Upper lobe of right lung (tissue), 1 donor: Measurements from ENCODE around the gene CSPG4. TPM values are rescaled to one million over a fixed set of nuclear protein-coding genes. Genes with fewer than 3 reads are reported as not detected.
"Not testable (repeated sequence)": the region's sequence is repeated elsewhere in the genome, so short reads cannot be mapped to it uniquely, and the experiment has no call there.

Experiments
- ATAC-seq: fragments of 200-7000 bp; cut with Tn5 transposase; one replicate; pipeline ENCODE4 v1.9.1; 2020; ENCODE audit warnings: mild to moderate bottlenecking, moderate library complexity
- DNase-seq: peaks from one replicate; pipeline ENCODE4 v3.0.0-alpha.2; 2020
- H3K27ac ChIP-seq: fragments of 200-600 bp; one replicate; pipeline ENCODE4 v1.8.0; 2022
- H3K27me3 ChIP-seq: fragments of 200-600 bp; one replicate; pipeline ENCODE4 v1.8.0; 2022; ENCODE audit warnings: mild to moderate bottlenecking
- H3K36me3 ChIP-seq: fragments of 200-600 bp; one replicate; pipeline ENCODE4 v1.8.0; 2022
- H3K4me1 ChIP-seq: fragments of 200-600 bp; one replicate; pipeline ENCODE4 v1.8.0; 2022
- H3K4me3 ChIP-seq: fragments of 200-600 bp; one replicate; pipeline ENCODE4 v1.8.0; 2022; ENCODE audit warnings: mild to moderate bottlenecking
- H3K9me3 ChIP-seq: fragments of 200-600 bp; one replicate; pipeline ENCODE4 v1.8.0; 2022
- CTCF ChIP-seq: fragments of 200-600 bp; IDR thresholded peaks from one replicate; pipeline ENCODE4 v1.8.0; 2022; ENCODE audit warnings: antibody characterized with exemption
- intact Hi-C: fragments of 100-400 bp; cut with DNase I; formaldehyde crosslinking; loops from one replicate; pipeline ENCODE4 v1.11.0; 2022
- total RNA-seq: library from RNA; stranded (reverse); fragmentation: NEBNext Ultra II Directional; extraction: Animal tissue kit (Norgen Biotek cat#: 25700); gene quantifications from one replicate; pipeline ENCODE4 v1.2.1, GENCODE V29; 2021
- donor health status: DM: no; HTN: yes; CAD: no; lungs with severe emphysema.

CSPG4 gene
- total RNA-seq, 1 donor from 2014 or later: 12.6 TPM

- DNase-seq (no peak), ATAC-seq (peak; percentile 45)
- Histone ChIP-seq H3K9me3 (no peaks in the 10 kb centered on the region), H3K36me3 (no peaks in the 10 kb centered on the region), H3K27me3 (no peaks in the 10 kb centered on the region), H3K4me3 (no peak overlapping the region), H3K27ac (no peak overlapping the region), H3K4me1 (peaks cover 20% of the 10 kb centered on the region)
- TF ChIP-seq CTCF: peak; percentile 32
- intact Hi-C loops: no loop called here
Observed at GRCh38 chr15:75694241-75695182, 18.1 kb downstream of the CSPG4 start.

- H3K27me3 ChIP-seq: no peaks in the 10 kb centered on the region
- no peak overlapping the region for H3K4me3 ChIP-seq
- H3K4me1 ChIP-seq: peaks cover 20% of the 10 kb centered on the region
- no peak for TF ChIP-seq CTCF
- H3K9me3 ChIP-seq: no peaks in the 10 kb centered on the region
- no peak overlapping the region for H3K27ac ChIP-seq
- DNase-seq (no peak), ATAC-seq (no peak)
- no peaks in the 10 kb centered on the region for H3K36me3 ChIP-seq
- intact Hi-C loops: no loop called here
Observed at GRCh38 chr15:75693501-75694240, 19.0 kb downstream of the CSPG4 start.

- ATAC-seq, DNase-seq, intact Hi-C loops, H3K36me3 ChIP-seq, H3K4me3 ChIP-seq, H3K9me3 ChIP-seq, H3K27ac ChIP-seq, H3K27me3 ChIP-seq: not testable (repeated sequence)
- peaks cover 20% of the 10 kb centered on the region for H3K4me1 ChIP-seq
Observed at GRCh38 chr15:75693028-75693427, 19.6 kb downstream of the CSPG4 start.

GRCh38 chr15:75692311-75692710, 20.3 kb downstream of the CSPG4 start:
- H3K9me3 ChIP-seq, H3K36me3 ChIP-seq, ATAC-seq, intact Hi-C loops, DNase-seq, H3K27ac ChIP-seq, H3K4me3 ChIP-seq, H3K27me3 ChIP-seq: not testable (repeated sequence)
- peaks cover 20% of the 10 kb centered on the region for H3K4me1 ChIP-seq

- H3K9me3 ChIP-seq, H3K27me3 ChIP-seq, H3K36me3 ChIP-seq, ATAC-seq, intact Hi-C loops, H3K4me3 ChIP-seq, DNase-seq, H3K27ac ChIP-seq, H3K4me1 ChIP-seq: not testable (repeated sequence)
Observed at GRCh38 chr15:75689429-75689828, 23.2 kb downstream of the CSPG4 start.

GRCh38 chr15:75688831-75689230, 23.8 kb downstream of the CSPG4 start:
- no peaks in the 10 kb centered on the region for H3K9me3 ChIP-seq
- TF ChIP-seq CTCF: no peak
- no peaks in the 10 kb centered on the region for H3K36me3 ChIP-seq
- no peak for ATAC-seq
- H3K4me3 ChIP-seq: no peak overlapping the region
- H3K27ac ChIP-seq: no peak overlapping the region
- no peaks in the 10 kb centered on the region for H3K27me3 ChIP-seq
- H3K4me1 ChIP-seq: peaks cover 6% of the 10 kb centered on the region
- no peak for DNase-seq
- intact Hi-C loops: no loop called here

- intact Hi-C loops: no loop called here
- no peak for DNase-seq
- no peaks in the 10 kb centered on the region for H3K27me3 ChIP-seq
- no peak for ATAC-seq
- H3K36me3 ChIP-seq: no peaks in the 10 kb centered on the region
- TF ChIP-seq CTCF: no peak
- H3K27ac ChIP-seq: no peak overlapping the region
- no peak overlapping the region for H3K4me3 ChIP-seq
- peaks cover 7% of the 10 kb centered on the region for H3K4me1 ChIP-seq
- H3K9me3 ChIP-seq: no peaks in the 10 kb centered on the region
Observed at GRCh38 chr15:75688278-75688557, 24.4 kb downstream of the CSPG4 start.
